Mammary epithelial cell (primary cell): ENCODE measurements around the gene STRN3.

Experiments
- CTCF ChIP-seq, 2 donors: IDR thresholded peaks in 1 of 2; conservative IDR thresholded peaks in 1 of 2; 2 replicates each; pipeline ENCODE4 v1.5.1; 2011 to 2012; ENCODE audit warnings: inconsistent platforms in 2 of 2, low read length in 2 of 2, mild to moderate bottlenecking in 2 of 2, control low read depth in 1 of 2, low read depth in 1 of 2; ENCODE audit not compliant: insufficient read depth in 1 of 2; ENCODE audit errors: extremely low read depth in 1 of 2
- EZH2 ChIP-seq: IDR thresholded peaks from 2 replicates; pipeline ENCODE4 v1.6.1; 2012; ENCODE audit warnings: low read length, inconsistent platforms, borderline replicate concordance

GRCh38 chr14:31010935-31011334 lies 15.2 kb downstream of the STRN3 start:
- TF ChIP-seq CTCF (conservative IDR thresholded peaks at IDR 0.05 in 1 of 2, IDR thresholded peaks at IDR 0.05 in 1 of 2; ENCODE audit: extremely low read depth in 1 of 2, insufficient read depth in 1 of 2, low read depth in 1 of 2, low read length in 2 of 2) = no peak
- no peak for TF ChIP-seq EZH2
